SK-N-DZ (cell line): ENCODE data around the gene DYNC1LI2. TPM values are rescaled to one million over a fixed set of nuclear protein-coding genes. Genes with fewer than 3 reads are reported as not detected.
"Not testable (repeated sequence)": the region's sequence is repeated elsewhere in the genome, so short reads cannot be mapped to it uniquely, and the experiment has no call there.

Source experiments
- DNase-seq: peaks from one replicate; pipeline ENCODE4 v3.0.0-alpha.2; 2015; ENCODE audit warnings: low spot score
- polyA plus RNA-seq, 2 experiments: library from polyadenylated mRNA; depleted of rRNA; stranded (reverse); fragments of >200 nt; gene quantifications; 2 replicates each; pipeline ENCODE4 v1.2.3, GENCODE V29; 2014

The DYNC1LI2 gene
- polyA plus RNA-seq (2014; cell fraction: cytosol; rRNA removed): 80.2 and 95.2 TPM in 2 replicates
- 156 and 318 TPM in 2 replicates for polyA plus RNA-seq (2014; cell fraction: nucleus; rRNA removed)

GRCh38 chr16:66751303-66751991 is at the start of gene DYNC1LI2:
Gene DYNC1LI2, minus strand, starts transcription at chr16:66751609. Its CDS starts 18 bp downstream, at chr16:66751591.
- DNase-seq: peak; percentile 72

GRCh38 chr16:66800856-66801255 is 49.4 kb upstream of the DYNC1LI2 start:
- DNase-seq: no peak

- no peak for DNase-seq
Measured at GRCh38 chr16:66798161-66798560, 46.8 kb upstream of the DYNC1LI2 start.

- DNase-seq: not testable (repeated sequence)
Measured at GRCh38 chr16:66793984-66794383, 42.6 kb upstream of the DYNC1LI2 start.

GRCh38 chr16:66790130-66790733 is 38.8 kb upstream of the DYNC1LI2 start:
- DNase-seq: no peak

GRCh38 chr16:66787427-66787826 is 36.0 kb upstream of the DYNC1LI2 start:
- no peak for DNase-seq

- DNase-seq: no peak
Measured at GRCh38 chr16:66786551-66786950, 35.1 kb upstream of the DYNC1LI2 start.

- no peak for DNase-seq
Measured at GRCh38 chr16:66776457-66776856, 25.0 kb upstream of the DYNC1LI2 start.

- DNase-seq: no peak
Measured at GRCh38 chr16:66774981-66775380, 23.6 kb upstream of the DYNC1LI2 start.

- no peak for DNase-seq
Measured at GRCh38 chr16:66758086-66758485, 6.7 kb upstream of the DYNC1LI2 start.

GRCh38 chr16:66754819-66755218 is 3.4 kb upstream of the DYNC1LI2 start:
- no peak for DNase-seq

- DNase-seq: no peak
Measured at GRCh38 chr16:66754211-66754610, 2.8 kb upstream of the DYNC1LI2 start.

GRCh38 chr16:66752958-66753357 is 1.5 kb upstream of the DYNC1LI2 start:
- DNase-seq: no peak

GRCh38 chr16:66752379-66752778 is 970 bp upstream of the DYNC1LI2 start:
- DNase-seq: no peak

GRCh38 chr16:66751992-66752322 is 548 bp upstream of the DYNC1LI2 start:
- DNase-seq: no peak

- DNase-seq: peak; percentile 29
Measured at GRCh38 chr16:66751053-66751302, 431 bp downstream of the DYNC1LI2 start.

GRCh38 chr16:66750279-66751052 is 943 bp downstream of the DYNC1LI2 start:
- peak; percentile 17 for DNase-seq

- no peak for DNase-seq
Measured at GRCh38 chr16:66746682-66747081, 4.7 kb downstream of the DYNC1LI2 start.

- no peak for DNase-seq
Measured at GRCh38 chr16:66746048-66746447, 5.4 kb downstream of the DYNC1LI2 start.

GRCh38 chr16:66741950-66742808 is 9.2 kb downstream of the DYNC1LI2 start:
- DNase-seq: no peak

- DNase-seq: no peak
Measured at GRCh38 chr16:66741169-66741900, 10.1 kb downstream of the DYNC1LI2 start.
